GM12878 (cell line): ENCODE measurements around the gene TRIP6.

Experiments
- CEBPB ChIP-seq, 2 experiments: fragments of 150-350 bp in 1 of 2; IDR thresholded peaks; 2 replicates each; pipeline ENCODE4 v1.6.1; 2012 to 2014; ENCODE audit warnings: low read depth in 2 of 2, low read length in 2 of 2, borderline replicate concordance in 1 of 2, inconsistent platforms in 1 of 2
- NFIC ChIP-seq: IDR thresholded peaks from 2 replicates; pipeline ENCODE4 v1.6.1; 2012; ENCODE audit warnings: low read depth, mild to moderate bottlenecking, inconsistent platforms, low read length, moderate library complexity
- POLR2AphosphoS5 ChIP-seq: IDR thresholded peaks from 2 replicates; pipeline ENCODE4 v1.6.1; 2011; ENCODE audit warnings: mild to moderate bottlenecking, low read length, inconsistent platforms
- SMC3 ChIP-seq: IDR thresholded peaks from 2 replicates; pipeline ENCODE4 v1.6.1; 2011; ENCODE audit warnings: low read length, improper control_type of control experiment, borderline replicate concordance
- ZNF24 ChIP-seq: fragments of 450-650 bp; IDR thresholded peaks from 2 replicates; pipeline ENCODE4 v1.6.1; 2017; ENCODE audit warnings: antibody characterized with exemption, mild to moderate bottlenecking
- TF ChIP-seq, protein P1 (sequence below), 3 experiments: IDR thresholded peaks in 2 of 3; conservative IDR thresholded peaks in 1 of 3; 2 replicates each; pipeline ENCODE4 v1.5.1; 2011; ENCODE audit warnings: low read depth in 3 of 3, low read length in 3 of 3, mild to moderate bottlenecking in 3 of 3, control low read depth in 2 of 3, moderate library complexity in 2 of 3, inconsistent platforms in 1 of 3, mixed read lengths in 1 of 3; ENCODE audit not compliant: control insufficient read depth in 2 of 3, insufficient read depth in 1 of 3; ENCODE audit errors: extremely low read depth in 1 of 3
- TF ChIP-seq, protein P2 (sequence below): IDR thresholded peaks from 2 replicates; pipeline ENCODE4 v1.6.1; 2012; ENCODE audit warnings: mild to moderate bottlenecking, low read depth, low read length

DNA sequence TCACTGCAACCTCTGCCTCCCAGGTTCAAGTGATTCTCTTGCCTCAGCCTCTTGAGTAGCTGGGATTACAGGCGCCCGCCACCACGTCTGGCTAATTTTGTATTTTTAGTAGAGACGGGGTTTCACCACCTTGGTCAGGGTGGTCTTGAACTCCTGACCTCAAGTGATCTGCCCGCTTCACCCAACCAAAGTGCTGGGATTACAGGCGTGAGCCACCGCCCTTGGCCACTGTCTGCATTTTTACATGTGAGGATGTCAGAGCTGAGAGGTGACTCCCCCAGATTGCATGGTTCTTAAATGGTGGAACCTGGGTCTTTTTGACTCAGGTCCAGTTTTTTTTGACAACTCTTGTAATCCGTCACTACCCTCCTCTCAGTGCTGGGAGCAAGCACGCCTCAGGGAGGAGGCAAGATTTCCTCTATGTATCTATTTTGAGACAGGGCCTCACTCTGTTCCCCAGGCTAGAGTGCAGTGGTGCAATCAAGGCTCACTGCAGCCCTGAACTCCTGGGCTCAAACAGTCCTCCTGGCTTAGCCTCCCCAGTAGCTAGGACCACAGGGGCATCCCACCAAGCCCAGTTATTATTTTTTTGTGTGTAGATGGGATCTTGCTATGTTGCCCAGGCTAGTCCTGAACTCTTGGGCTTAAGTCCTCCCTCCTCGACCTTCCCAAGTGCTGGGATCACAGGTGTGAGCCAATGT lies 6.6 kb downstream of the TRIP6 start:
- TF ChIP-seq, protein P1, sequence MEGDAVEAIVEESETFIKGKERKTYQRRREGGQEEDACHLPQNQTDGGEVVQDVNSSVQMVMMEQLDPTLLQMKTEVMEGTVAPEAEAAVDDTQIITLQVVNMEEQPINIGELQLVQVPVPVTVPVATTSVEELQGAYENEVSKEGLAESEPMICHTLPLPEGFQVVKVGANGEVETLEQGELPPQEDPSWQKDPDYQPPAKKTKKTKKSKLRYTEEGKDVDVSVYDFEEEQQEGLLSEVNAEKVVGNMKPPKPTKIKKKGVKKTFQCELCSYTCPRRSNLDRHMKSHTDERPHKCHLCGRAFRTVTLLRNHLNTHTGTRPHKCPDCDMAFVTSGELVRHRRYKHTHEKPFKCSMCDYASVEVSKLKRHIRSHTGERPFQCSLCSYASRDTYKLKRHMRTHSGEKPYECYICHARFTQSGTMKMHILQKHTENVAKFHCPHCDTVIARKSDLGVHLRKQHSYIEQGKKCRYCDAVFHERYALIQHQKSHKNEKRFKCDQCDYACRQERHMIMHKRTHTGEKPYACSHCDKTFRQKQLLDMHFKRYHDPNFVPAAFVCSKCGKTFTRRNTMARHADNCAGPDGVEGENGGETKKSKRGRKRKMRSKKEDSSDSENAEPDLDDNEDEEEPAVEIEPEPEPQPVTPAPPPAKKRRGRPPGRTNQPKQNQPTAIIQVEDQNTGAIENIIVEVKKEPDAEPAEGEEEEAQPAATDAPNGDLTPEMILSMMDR (IDR thresholded peaks at IDR 0.05 in 2 of 3, conservative IDR thresholded peaks at IDR 0.05 in 1 of 3; ENCODE audit: control insufficient read depth in 2 of 3, extremely low read depth in 1 of 3, insufficient read depth in 1 of 3, low read depth in 3 of 3, low read length in 3 of 3), result no peak
- TF ChIP-seq SMC3 (no peak), ZNF24 (no peak), CEBPB (IDR thresholded peaks at IDR 0.05; ENCODE audit: borderline replicate concordance in 1 of 2, low read depth in 2 of 2, low read length in 2 of 2) (no peak), NFIC (no peak), POLR2AphosphoS5 (no peak)
- TF ChIP-seq, protein P2, sequence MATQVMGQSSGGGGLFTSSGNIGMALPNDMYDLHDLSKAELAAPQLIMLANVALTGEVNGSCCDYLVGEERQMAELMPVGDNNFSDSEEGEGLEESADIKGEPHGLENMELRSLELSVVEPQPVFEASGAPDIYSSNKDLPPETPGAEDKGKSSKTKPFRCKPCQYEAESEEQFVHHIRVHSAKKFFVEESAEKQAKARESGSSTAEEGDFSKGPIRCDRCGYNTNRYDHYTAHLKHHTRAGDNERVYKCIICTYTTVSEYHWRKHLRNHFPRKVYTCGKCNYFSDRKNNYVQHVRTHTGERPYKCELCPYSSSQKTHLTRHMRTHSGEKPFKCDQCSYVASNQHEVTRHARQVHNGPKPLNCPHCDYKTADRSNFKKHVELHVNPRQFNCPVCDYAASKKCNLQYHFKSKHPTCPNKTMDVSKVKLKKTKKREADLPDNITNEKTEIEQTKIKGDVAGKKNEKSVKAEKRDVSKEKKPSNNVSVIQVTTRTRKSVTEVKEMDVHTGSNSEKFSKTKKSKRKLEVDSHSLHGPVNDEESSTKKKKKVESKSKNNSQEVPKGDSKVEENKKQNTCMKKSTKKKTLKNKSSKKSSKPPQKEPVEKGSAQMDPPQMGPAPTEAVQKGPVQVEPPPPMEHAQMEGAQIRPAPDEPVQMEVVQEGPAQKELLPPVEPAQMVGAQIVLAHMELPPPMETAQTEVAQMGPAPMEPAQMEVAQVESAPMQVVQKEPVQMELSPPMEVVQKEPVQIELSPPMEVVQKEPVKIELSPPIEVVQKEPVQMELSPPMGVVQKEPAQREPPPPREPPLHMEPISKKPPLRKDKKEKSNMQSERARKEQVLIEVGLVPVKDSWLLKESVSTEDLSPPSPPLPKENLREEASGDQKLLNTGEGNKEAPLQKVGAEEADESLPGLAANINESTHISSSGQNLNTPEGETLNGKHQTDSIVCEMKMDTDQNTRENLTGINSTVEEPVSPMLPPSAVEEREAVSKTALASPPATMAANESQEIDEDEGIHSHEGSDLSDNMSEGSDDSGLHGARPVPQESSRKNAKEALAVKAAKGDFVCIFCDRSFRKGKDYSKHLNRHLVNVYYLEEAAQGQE, result no peak
